ELF-1 (cell line): ENCODE measurements around the gene DNAH17.

Experiments
- DNase-seq: peaks from one replicate; pipeline ENCODE4 v3.0.0-alpha.2; 2016; ENCODE audit warnings: low read depth, low spot score

The DNAH17 gene

DNA sequence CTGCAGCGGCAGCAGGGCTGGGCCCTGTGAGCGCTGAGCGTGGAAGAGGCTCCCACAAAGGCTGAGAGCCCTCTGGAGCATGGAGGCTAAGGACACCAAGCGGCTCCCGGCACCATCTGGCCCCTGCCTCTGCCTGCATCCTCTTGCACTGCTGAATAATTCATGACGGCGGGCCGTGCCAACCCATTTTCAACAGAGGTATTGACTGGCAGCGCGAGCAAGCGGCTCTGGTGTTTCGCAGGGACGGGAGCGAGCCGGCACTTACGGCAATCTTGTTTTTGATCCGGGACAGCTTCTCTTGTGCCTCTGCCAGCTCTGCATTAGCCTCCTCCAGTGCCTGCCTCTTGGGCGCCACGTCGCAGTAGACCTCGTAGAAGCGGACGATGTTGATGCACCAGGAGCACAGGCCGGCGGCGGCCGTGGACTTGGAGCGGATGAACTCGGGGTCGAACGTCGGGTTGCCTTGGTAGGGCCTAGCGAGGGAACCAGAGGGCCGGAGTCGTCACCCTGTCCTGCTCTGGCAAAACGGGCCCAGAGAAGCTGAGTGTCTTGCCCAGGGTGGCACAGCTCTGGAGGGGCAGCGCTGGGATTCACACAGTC, 118.4 kb downstream of the DNAH17 start:
- DNase-seq: no peak

DNA sequence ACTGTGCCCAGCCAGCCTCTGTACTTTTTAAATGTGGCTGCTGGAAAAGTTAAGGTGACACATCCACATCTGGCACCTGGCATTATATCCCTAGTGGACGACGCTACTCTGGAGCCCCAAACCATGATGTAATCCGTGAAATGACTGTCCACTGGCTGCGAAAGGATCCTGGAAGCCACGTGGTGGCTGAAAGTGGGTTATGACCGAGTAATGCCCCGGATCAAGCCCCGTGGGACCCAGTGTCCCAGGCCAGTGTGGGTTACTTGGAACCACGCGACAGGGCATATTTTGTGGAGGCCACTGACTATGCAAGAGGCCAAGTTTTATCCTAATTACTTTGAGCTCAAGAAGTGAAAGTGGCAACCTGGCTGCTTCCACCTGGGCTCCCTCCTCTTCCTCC, 119.1 kb downstream of the DNAH17 start:
- no peak for DNase-seq

DNA sequence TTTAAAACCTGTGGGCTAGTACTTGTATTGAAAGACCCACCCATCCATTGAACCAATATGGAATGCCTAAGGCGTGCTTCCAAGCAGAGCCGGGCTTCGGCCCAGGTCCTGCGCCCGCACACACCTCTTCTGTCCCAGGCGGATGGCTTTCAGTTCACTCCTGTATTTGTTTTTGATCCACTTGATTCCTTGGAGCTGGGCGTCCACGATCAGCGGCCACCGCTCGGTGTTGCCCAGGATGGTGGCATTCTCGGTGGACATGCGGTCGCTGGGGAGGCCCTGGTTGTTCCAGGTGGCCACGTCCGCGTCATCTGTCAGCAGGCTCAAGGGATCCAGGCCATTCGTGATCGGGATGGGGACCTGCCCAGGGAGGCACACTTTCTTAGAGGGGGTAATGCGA, 122.8 kb downstream of the DNAH17 start:
- no peak for DNase-seq

- DNase-seq: no peak
Observed at GRCh38 chr17:78451753-78452152, 125.4 kb downstream of the DNAH17 start.

DNA sequence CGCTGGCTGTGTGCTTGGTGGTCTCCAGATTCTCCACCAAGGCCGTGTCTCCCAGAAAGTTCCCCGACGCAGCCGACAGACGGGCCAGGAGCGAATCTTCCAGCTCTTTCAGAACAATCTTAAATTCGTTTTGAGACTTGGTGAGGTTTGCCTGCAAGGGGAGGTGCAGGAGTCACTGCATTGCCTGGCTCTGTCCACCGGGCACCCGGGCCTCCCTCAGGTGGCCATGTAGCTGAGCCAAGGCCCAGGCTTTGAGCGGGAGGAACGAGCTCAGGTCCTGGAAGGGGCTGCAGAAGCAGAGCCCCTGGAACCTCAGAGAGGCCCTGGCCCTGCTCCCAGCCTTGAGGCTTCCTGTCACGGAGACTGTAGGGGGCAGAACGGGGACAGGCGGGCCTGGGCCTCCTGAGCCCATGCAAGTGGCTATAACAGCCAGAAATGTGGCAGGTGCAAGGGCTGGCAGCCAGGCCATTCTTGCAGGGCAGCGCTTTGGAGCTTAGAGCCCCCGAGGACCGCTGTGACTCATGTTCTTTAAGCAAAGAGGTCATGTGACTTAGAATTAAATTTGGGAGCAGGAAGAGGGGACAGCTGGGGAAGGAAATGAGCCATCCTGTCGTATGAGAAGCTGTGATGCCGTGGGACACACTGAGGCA, 126.4 kb downstream of the DNAH17 start:
- no peak for DNase-seq

- DNase-seq: no peak
Observed at GRCh38 chr17:78449983-78450595, 127.1 kb downstream of the DNAH17 start.

DNA sequence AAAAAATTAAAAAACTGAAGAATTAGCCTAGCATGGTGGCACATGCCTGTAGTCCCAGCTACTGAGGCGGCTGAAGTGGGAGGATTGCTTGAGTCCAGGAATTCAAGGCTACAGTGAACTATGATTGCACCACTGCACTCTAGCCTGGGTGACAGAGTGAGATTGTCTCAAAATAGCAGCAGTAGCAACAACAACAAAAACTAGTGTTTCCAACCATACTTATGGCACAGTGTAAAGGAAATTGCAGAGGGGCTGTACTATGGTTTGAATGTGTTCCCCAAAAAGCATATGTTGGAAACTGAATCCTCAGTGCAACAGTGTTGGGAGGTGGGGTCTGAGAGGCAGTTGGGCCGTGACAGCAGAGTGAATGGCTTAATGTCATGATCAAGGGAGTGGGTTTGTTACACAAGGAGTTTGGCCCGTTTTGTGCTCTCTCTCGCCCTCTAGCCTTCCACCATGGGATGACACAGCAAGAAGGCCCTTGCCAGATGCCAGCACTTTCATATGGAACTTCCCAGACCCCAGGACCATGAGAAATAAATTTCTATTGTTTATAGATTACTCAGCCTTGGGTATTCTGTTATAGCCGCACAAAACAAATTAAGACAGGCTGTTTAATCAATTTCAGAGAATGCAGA, 128.7 kb downstream of the DNAH17 start:
- DNase-seq: no peak

DNA sequence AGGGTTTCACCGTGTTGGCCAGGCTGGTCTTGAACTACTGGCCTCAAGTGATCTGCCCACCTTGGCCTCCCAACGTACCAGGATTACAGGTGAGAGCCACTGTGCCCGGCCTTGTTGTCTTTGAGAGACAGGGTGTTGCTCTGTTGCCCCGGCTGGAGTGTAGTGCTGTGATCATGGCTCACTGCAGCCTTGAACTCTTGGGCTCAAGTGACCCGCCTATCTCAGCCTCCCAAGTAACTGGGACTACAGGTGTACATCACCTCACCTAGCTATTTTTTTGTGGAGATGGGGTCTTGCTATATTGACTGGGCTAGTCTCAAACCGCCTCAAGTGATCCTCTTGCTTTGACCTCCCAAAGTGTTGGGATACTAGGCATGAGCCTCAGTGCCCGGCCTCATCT, 130.4 kb downstream of the DNAH17 start:
- no peak for DNase-seq

DNA sequence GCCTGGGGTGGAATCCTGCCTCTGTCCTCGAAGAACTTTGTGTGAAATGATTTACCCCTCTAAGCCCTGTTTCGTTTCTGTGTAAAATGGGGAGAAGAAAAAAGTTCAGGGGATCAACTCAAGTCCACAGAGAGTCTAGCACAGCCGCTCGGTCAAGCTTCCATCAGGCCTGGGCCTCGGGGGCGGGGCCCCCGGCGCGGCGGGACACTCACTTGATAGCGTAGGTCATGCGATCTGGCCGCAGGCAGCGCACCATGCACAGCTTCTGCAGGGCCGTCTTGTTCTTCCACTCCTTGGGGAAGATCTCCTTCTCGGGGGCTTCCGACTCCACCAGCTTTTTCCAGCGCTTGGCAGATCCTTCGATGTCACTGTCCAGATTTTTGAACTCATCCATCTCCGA, 132.8 kb downstream of the DNAH17 start:
- DNase-seq: no peak

DNA sequence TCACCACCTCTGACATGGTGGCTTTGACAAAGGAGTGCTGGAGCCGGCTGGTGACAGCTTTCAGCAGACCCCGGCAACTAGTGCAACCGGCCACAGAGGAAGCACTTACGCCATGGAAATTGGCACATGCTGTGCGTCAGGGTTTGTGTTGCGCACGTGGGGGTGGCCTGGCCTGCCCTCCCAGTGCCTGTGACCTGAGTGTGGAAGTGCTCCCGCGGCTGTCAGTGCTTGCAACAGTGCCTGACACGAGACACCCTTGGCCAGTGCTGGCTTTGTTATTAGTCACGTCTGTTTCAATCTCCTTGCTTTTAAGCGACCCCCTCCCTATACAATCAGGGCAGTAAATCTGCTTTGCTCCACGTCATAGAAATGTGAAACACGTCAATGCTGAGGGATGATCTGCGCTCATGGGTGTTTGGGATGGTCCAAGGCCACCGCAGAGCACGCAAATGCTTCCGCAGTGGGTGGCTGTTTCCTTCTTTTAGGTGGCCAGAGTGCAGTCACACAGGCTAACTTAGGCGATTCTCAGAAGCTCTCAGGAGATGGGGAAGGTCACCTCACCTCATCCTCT, 134.5 kb downstream of the DNAH17 start:
- no peak for DNase-seq

DNA sequence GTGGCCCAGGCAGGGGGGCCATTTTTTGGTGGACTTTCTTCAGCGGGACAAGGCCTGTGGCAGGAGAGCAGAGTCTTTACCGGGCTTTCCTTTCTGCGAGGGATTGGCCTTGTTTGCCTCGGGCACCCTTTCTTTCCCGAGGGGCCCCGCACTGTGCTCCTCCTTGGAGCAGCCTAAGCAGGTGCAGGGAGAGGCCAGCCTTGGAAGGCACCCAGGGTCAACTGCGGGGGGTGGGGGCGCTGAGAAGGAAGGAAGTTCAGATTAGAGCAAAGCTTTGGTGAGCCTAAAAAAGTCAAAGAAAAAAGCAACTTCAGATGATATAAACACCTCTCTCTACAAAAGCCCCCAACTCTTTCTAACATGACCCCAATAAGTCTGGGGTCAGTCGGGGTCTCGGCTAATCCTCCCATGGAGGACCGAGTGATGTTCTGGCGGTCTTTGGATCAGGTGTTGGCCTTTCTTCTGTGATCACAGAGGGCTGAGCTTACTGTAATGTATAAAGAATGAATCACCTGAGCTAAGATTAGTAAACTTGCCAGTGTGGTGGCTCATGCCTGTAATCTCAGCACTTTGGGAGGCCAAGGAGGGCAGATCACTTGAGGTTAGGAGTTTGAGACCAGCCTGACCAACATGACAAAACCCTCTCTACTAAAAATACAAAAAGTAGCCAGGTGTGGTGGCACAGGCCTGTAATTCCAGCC, 135.8 kb downstream of the DNAH17 start:
- no peak for DNase-seq

DNA sequence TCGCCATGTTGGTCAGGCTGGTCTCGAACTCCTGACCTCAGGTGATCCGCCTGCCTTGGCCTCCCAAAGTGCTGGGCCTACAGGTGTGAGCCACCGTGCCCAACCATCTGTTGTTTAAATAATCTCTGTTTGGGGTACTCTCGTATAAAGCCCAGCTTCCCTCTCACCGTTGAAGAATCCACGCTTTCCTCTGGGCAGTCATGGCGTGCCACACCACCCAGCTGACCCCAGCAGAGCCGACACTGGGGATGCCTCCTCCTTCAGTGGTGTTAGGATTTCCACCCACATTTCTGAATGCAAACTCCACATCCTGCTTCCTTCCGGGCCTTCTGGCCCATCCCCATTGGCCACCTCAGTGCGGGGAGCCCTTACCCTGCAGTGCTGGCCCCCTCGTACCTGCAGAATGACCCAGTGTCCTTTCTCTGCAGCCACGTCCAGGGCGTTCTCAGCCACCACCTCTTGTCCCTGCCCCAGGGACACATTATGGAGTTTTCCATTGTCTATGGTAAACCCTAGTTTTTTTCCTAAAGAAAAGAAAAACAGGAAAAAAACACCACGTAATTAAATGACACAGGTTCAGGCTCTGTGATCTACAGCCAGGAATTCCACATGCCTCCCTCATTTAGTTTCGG, 138.4 kb downstream of the DNAH17 start:
- no peak for DNase-seq

- DNase-seq: no peak
Observed at GRCh38 chr17:78438271-78438691, 138.9 kb downstream of the DNAH17 start.

DNA sequence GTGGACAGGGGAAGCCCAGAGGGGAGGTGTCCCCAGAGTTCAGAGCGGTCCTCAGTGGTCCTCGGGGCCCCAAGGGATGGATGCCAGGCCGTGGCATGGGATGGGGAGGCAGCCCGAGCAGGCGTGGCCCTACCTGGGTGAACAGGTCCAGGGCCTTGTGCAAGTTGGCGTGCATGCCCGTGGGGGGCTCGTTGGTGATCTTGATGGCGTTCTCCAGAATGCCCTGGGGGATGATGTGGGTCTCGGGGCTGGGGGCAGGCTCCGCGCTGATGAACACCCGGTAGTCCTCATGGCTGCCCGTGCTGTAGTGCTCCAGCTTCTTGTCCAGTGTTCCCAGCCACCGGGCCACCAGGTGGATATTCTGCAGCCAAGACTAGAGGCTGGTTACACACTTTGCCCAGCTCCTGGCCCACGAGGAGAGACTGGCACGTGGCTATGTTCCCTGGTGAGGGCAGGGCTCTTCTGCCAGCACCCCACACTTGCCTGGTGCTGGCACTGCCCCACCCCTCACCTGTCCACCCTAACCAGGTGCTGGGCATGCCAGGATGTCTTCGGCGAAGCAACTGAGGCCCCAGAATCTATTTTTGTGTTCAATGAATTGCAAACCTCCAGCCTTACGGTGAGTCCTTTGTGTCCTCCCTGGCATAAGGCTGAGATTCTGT, 139.6 kb downstream of the DNAH17 start:
- no peak for DNase-seq

GRCh38 chr17:78435330-78436005, 141.7 kb downstream of the DNAH17 start:
- no peak for DNase-seq

DNA sequence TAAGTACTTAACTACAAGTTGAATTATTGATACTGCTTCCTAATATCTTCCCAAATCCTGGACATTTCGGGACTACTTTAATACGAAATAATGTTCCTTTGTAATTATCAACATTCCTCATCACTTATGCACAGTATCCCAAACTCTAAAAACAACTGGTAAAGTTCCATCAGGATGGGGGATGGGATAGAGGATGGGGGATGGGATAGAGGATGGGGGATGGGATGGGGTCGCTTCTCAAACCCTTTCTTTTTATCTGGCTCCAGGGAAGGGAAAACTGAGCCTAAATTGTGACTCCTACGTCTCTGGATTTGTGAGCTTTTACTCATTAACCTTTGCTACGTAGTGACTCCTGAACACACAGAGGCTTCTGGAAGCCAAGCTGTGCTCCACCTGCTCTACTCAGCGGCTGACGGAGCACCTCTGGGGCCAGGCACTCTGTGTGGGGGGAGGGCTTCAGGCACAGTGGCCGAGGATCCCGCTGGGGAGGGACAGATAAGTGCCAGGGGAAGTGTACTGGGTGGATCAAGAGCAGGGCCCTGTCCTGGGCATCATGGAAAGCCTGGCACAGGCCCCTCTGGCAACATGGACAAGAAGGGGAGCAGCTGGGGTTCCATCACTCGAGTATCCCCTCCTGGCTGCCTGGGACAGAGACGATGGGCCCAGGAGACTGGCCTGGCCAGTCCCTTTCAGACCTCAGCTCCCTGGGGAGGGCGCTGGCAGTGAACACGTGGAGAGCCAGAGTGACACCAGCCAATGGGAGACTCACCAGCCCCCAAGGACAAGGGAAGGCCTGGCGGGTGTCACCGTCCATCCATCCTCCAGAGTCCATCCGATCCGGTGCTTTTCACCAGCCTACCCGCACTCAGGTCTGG, 142.5 kb downstream of the DNAH17 start:
- DNase-seq: no peak

DNA sequence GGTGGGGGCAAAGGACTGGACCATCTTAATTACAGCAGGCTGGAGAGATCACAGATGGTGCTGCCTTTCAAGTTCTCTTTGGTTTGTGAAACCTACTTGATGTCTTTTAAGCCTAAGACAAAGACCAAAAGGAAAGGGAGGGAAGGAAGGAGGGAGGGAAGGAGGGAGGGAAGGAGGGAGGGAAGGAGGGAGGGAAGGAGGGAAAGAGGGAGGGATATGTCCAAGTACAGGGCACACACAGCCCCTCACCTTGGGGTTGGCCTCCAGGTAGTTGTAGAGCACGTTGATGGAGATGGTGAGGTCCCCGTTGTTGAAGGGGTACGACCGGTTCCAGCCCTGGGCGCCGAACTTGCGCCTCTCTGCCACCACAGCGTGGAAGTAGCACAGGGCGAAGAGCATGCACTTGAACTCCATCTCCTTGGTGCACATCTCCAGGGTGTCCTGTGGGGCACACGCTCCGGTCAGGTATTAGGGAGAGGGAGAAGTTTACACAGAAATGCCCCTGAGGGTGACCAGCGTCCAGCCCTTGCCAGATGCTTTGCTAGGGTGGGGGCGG, 143.3 kb downstream of the DNAH17 start:
- DNase-seq: no peak

DNA sequence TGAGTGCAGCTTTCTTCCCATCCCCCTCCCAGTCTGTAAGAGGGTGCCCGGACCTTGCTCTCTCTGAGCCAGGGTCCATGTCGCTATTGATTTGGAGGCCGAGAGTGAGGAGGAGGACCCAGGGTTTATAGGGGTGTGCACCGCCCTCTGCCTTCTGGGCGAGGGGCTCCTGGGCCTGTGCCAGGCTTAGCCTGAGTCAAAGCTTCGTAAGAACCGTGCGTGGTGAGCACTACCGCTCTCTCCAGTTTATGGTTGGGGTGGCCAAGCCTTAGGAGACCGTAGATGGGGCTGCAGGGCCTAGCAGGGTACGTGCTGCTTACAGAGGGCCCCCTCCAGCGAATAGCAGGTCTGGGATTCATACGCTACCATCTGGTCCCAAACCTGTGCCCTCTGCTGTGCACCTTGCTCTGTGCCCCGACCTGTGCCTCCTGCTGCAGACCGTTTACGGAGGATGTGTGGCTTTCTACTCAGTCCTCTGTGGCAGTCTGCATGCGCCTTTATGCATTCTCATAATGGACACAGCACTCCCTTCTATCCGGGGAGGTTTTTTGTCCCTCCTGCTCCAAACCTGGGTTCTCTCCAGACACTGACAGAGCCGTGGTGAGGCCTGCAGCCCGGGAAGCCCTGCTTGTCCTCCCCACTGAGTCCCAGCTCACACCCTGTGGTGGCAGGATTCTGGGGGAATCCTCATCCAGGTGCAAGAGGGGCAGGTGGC, 144.0 kb downstream of the DNAH17 start:
- no peak for DNase-seq
